CD4-positive, alpha-beta T cell treated with Interleukin-4 for 1 hour (primary cell): ENCODE data around the gene GLI3.

Source experiments
- DNase-seq, 2 donors: peaks; one replicate each; pipeline ENCODE4 v3.0.0-alpha.2; 2020 to 2022

Gene GLI3

GRCh38 chr7:42137431-42137830 lies 99.6 kb downstream of the GLI3 start:
- DNase-seq: no peak

GRCh38 chr7:42135728-42136127 lies 101.3 kb downstream of the GLI3 start:
- DNase-seq: no peak

GRCh38 chr7:42134276-42134876 lies 102.6 kb downstream of the GLI3 start:
- DNase-seq: no peak

- no peak for DNase-seq
Measured at GRCh38 chr7:42133321-42133720, 103.7 kb downstream of the GLI3 start.

GRCh38 chr7:42128703-42129102 lies 108.3 kb downstream of the GLI3 start:
- DNase-seq: no peak

- no peak for DNase-seq
Measured at GRCh38 chr7:42127232-42127622, 109.8 kb downstream of the GLI3 start.

GRCh38 chr7:42126475-42127231 lies 110.4 kb downstream of the GLI3 start:
- no peak for DNase-seq

GRCh38 chr7:42125321-42125720 lies 111.7 kb downstream of the GLI3 start:
- DNase-seq: no peak

GRCh38 chr7:42123716-42124115 lies 113.3 kb downstream of the GLI3 start:
- DNase-seq: no peak

- no peak for DNase-seq
Measured at GRCh38 chr7:42120191-42120590, 116.8 kb downstream of the GLI3 start.

GRCh38 chr7:42117201-42117600 lies 119.8 kb downstream of the GLI3 start:
- DNase-seq: no peak

GRCh38 chr7:42115795-42116194 lies 121.2 kb downstream of the GLI3 start:
- no peak for DNase-seq

GRCh38 chr7:42110333-42110732 lies 126.7 kb downstream of the GLI3 start:
- DNase-seq: no peak

GRCh38 chr7:42108803-42109528 lies 128.0 kb downstream of the GLI3 start:
- DNase-seq: no peak

- DNase-seq: no peak
Measured at GRCh38 chr7:42107484-42108240, 129.3 kb downstream of the GLI3 start.

GRCh38 chr7:42106562-42106961 lies 130.4 kb downstream of the GLI3 start:
- no peak for DNase-seq

GRCh38 chr7:42105554-42106358 lies 131.3 kb downstream of the GLI3 start:
- DNase-seq: no peak

- no peak for DNase-seq
Measured at GRCh38 chr7:42104694-42105093, 132.3 kb downstream of the GLI3 start.

- DNase-seq: no peak
Measured at GRCh38 chr7:42104231-42104630, 132.8 kb downstream of the GLI3 start.

GRCh38 chr7:42103456-42103855 lies 133.6 kb downstream of the GLI3 start:
- DNase-seq: no peak

- DNase-seq: no peak
Measured at GRCh38 chr7:42103020-42103419, 134.0 kb downstream of the GLI3 start.

- DNase-seq: no peak
Measured at GRCh38 chr7:42102301-42102700, 134.7 kb downstream of the GLI3 start.

GRCh38 chr7:42100156-42100508 lies 136.9 kb downstream of the GLI3 start:
- no peak for DNase-seq
